A172 (cell line): ENCODE data around the gene KRTAP21-2. TPM values are rescaled to one million over a fixed set of nuclear protein-coding genes. Genes with fewer than 3 reads are reported as not detected.

Experiments used
- total RNA-seq: library from RNA; depleted of rRNA; stranded (reverse); fragments of >200 nt; shearing (Covaris generic); gene quantifications from 2 replicates; pipeline ENCODE4 v1.2.3, GENCODE V29; 2014; rRNA removed

Gene KRTAP21-2
- total RNA-seq, 1 experiment from 2014 or later, result not detected

Other genes with a start within 250 kb of the KRTAP21-2 start
- not detected in 2 replicates for gene KRTAP19-5, start 245.1 kb downstream of the KRTAP21-2 start, total RNA-seq
- not detected in 2 replicates for gene KRTAP19-6, start 205.4 kb downstream of the KRTAP21-2 start, total RNA-seq
- gene KRTAP19-7, start 185.9 kb downstream of the KRTAP21-2 start, total RNA-seq, result not detected in 2 replicates
- not detected in 2 replicates for gene KRTAP22-2, start 156.9 kb downstream of the KRTAP21-2 start, total RNA-seq
- gene KRTAP6-3, start 154.8 kb downstream of the KRTAP21-2 start, total RNA-seq, result not detected in 2 replicates
- gene KRTAP6-2, start 148.4 kb downstream of the KRTAP21-2 start, total RNA-seq, result not detected in 2 replicates
- not detected in 2 replicates for gene KRTAP22-1, start 146.2 kb downstream of the KRTAP21-2 start, total RNA-seq
- not detected in 2 replicates for gene KRTAP6-1, start 133.3 kb downstream of the KRTAP21-2 start, total RNA-seq
- gene KRTAP20-1, start 130.8 kb downstream of the KRTAP21-2 start, total RNA-seq, result not detected in 2 replicates
- not detected in 2 replicates for gene KRTAP20-4, start 126.6 kb downstream of the KRTAP21-2 start, total RNA-seq
- gene KRTAP20-2, start 112.1 kb downstream of the KRTAP21-2 start, total RNA-seq, result not detected in 2 replicates
- not detected in 2 replicates for gene KRTAP20-3, start 104.4 kb downstream of the KRTAP21-2 start, total RNA-seq
- not detected in 2 replicates for gene KRTAP21-3, start 28.5 kb downstream of the KRTAP21-2 start, total RNA-seq
- not detected in 2 replicates for gene KRTAP21-1, start 8.2 kb upstream of the KRTAP21-2 start, total RNA-seq
- not detected in 2 replicates for gene KRTAP8-1, start 66.0 kb upstream of the KRTAP21-2 start, total RNA-seq
- not detected in 2 replicates for gene KRTAP7-1, start 82.5 kb upstream of the KRTAP21-2 start, total RNA-seq
- not detected in 2 replicates for gene KRTAP11-1, start 134.3 kb upstream of the KRTAP21-2 start, total RNA-seq